GM12874 (cell line): ENCODE measurements around the gene CENPL.

ENCODE experiments used
- TF ChIP-seq, protein P1 (sequence below): IDR thresholded peaks from 2 replicates; pipeline ENCODE4 v1.5.1; 2011; ENCODE audit warnings: low read depth, mild to moderate bottlenecking, control low read depth, low read length, moderate library complexity; ENCODE audit not compliant: insufficient read depth

The CENPL gene

DNA sequence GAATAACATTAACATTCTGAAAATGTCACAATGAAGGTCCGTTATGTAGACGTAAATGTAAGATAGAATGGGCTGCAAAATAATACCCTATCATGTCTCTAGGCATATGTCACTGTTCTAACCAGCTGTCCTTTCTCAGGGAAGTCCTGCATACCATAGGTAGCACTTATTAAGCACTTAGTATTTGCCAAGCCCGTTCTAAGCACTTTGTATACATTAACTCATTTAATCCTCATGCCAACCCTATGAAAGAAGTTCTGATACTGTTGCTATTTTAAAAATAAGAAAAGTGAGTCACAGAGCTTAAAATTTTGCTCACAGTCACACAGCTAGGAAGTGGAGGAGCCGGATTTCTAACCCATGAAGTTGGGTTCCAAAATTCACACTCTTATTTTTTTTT is 27.4 kb upstream of the CENPL start:
- TF ChIP-seq, protein P1, sequence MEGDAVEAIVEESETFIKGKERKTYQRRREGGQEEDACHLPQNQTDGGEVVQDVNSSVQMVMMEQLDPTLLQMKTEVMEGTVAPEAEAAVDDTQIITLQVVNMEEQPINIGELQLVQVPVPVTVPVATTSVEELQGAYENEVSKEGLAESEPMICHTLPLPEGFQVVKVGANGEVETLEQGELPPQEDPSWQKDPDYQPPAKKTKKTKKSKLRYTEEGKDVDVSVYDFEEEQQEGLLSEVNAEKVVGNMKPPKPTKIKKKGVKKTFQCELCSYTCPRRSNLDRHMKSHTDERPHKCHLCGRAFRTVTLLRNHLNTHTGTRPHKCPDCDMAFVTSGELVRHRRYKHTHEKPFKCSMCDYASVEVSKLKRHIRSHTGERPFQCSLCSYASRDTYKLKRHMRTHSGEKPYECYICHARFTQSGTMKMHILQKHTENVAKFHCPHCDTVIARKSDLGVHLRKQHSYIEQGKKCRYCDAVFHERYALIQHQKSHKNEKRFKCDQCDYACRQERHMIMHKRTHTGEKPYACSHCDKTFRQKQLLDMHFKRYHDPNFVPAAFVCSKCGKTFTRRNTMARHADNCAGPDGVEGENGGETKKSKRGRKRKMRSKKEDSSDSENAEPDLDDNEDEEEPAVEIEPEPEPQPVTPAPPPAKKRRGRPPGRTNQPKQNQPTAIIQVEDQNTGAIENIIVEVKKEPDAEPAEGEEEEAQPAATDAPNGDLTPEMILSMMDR = no peak

DNA sequence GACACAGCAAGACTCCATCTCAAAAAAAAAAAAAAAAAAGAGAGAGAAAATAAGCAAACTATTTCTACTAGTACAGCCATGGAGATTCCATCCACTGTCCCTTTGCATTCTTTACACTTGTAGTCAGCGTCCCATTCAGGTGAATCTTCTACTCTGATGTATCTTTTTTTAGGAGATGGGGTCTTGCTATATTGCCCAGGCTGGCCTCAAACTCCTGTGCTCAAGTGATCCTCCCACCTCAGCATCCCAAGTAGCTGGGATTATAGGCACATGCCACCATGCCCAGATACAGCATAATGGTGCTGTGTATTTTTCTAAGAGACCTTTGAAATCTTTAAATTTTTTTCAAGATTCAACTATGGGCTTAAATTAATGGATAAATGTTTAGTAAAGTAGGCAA is 8.1 kb upstream of the CENPL start:
- TF ChIP-seq, protein P1 = no peak

DNA sequence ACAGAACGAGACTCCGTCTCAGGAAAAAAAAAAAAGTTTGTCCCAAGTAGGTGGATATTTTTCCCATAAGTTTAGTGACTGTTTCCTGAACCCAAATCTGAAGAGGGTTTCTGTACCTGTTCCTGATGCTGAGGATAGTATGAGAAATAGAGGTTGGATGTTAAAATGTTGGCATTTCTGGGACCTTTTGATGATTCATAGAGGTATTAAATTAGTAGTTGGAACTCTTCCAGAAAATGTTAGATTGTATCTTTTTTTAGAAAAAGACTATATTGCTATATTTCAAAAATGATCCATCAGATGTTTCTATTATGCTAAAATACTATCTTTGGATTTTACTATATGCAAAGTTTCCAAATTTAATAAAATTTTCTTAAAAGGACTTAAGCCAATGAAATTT is 2.9 kb upstream of the CENPL start:
- TF ChIP-seq, protein P1 = no peak

DNA sequence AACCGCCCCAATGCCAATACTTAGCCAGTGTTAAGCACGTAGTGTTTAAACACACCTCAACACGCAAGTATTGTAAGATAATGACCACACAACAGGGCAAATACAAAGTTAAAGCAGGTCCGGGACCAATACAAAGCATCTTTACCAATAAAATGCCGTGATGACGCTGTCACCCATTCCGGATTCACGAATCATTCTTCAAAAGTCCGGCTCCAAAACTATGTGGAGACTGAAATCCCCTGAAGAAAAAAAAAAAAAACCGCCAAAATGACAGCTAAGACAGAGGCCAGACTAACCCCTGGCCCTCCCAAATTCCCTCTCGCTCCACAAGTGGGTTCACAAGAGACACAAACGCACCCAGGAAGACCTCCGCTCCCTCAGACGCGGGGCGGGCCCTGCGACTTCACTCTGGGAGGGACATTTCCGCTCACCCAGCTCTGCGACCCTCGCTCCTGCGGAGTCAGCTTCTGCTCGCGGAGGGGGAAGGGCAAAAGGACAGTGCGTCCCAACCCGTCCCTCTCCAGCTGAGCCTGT is 835 bp downstream of the CENPL start:
- TF ChIP-seq, protein P1 = no peak

DNA sequence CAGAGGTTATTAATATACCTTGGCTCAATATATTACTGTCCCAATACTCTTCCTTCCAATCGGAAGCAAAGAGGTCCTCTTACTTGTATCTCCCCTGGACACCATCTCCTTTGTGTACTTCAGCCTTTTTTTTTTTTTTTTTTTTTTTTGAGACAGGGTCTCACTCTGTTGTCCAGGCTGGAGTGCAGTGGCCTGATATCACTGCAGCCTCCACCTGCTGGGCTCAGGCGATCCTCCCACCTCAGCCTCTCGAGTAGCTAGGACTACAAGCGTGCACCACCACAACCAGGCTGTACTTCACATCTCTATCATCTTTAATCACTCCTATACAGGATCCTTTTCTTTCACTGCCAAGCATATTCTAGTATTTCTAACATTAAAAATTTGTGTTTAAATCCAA is 3.0 kb downstream of the CENPL start:
- TF ChIP-seq, protein P1 = no peak

DNA sequence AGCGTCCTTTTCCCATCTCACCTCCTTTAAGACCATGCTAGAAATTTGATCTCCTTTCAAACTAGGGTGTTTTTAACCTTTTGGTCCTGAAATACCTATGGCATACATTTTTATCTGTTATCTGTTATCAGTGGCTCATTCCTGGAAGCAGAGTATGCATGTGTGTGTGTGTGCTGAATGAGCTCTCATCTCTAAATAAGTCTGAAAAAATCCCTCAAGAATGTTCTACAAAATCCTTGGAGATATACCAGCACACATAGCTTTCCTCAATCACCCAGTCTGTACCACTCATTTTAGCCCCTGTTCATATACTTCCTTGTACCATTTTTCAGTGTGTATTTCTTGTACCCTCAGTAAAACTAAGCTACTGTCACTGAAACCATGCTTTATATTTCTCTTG is 6.2 kb downstream of the CENPL start:
- TF ChIP-seq, protein P1 = no peak

DNA sequence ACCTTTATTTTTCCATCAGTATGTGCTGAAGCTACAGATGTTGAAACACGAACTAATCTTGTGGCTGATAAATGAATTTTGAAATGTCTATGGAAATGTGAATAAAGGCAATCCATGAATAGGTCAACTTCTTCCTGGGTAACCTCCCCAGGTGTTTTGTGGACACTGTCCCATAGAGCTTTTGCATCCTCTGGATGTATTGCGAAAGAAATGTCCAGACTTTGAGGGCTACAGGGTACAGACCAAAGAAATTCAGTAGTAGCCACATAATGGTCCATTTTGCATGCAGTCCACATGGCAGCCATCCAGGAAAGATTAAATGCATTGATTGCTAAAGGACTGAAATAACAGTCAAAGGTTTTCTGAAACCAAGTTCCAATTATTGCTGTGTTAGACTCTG is 21.7 kb downstream of the CENPL start:
- TF ChIP-seq, protein P1 = no peak
